K562 (cell line): ENCODE results near the gene GPX7.

Experiments used
- CTCF ChIP-seq, 3 experiments: IDR thresholded peaks in 2 of 3; conservative IDR thresholded peaks in 1 of 3; 2 replicates each; pipeline ENCODE4 v1.5.1; 2011 to 2012; ENCODE audit warnings: low read length in 3 of 3, mild to moderate bottlenecking in 3 of 3, control low read depth in 2 of 3, improper control_type of control experiment in 1 of 3, inconsistent platforms in 1 of 3, low read depth in 1 of 3, mixed read lengths in 1 of 3, moderate library complexity in 1 of 3; ENCODE audit not compliant: insufficient read depth in 2 of 3
- DNMT1 ChIP-seq: fragments of 450-650 bp; IDR thresholded peaks from 2 replicates; pipeline ENCODE4 v1.6.1; 2016; ENCODE audit warnings: antibody characterized with exemption, mild to moderate bottlenecking
- E2F1 ChIP-seq: sonication (generic); formaldehyde crosslinking; IDR thresholded peaks from 2 replicates; pipeline ENCODE4 v1.8.1; 2023; ENCODE audit warnings: mild to moderate bottlenecking, missing genetic modification reagents, moderate library complexity
- HNRNPLL ChIP-seq: fragments of 200-400 bp; formaldehyde crosslinking; IDR thresholded peaks from 2 replicates; pipeline ENCODE4 v1.6.1; 2017; ENCODE audit warnings: low read length, low read depth, mild to moderate bottlenecking; ENCODE audit not compliant: poor library complexity, severe bottlenecking
- MEIS2 ChIP-seq: fragments of 450-650 bp; IDR thresholded peaks from 2 replicates; pipeline ENCODE4 v1.6.1; 2014; ENCODE audit warnings: mild to moderate bottlenecking; ENCODE audit not compliant: partially characterized antibody
- PCBP2 ChIP-seq: fragments of 200-400 bp; formaldehyde crosslinking; IDR thresholded peaks from 2 replicates; pipeline ENCODE4 v1.6.1; 2018; ENCODE audit warnings: low read length, low read depth, mild to moderate bottlenecking, moderate library complexity; ENCODE audit not compliant: poor library complexity, severe bottlenecking
- SMARCE1 ChIP-seq: fragments of 450-650 bp; IDR thresholded peaks from 2 replicates; pipeline ENCODE4 v1.7.1; 2016; ENCODE audit warnings: mild to moderate bottlenecking
- STAT6 ChIP-seq: sonication (generic); formaldehyde crosslinking; IDR thresholded peaks from 2 replicates; pipeline ENCODE4 v1.8.1; 2023; ENCODE audit warnings: mild to moderate bottlenecking, missing genetic modification reagents
- TAF1 ChIP-seq: IDR thresholded peaks from 2 replicates; pipeline ENCODE4 v1.6.1; 2011; ENCODE audit warnings: mild to moderate bottlenecking, low read length, moderate library complexity; ENCODE audit not compliant: insufficient read depth, control insufficient read depth, severe bottlenecking; ENCODE audit errors: extremely low read depth
- ZNF217 ChIP-seq: sonication (generic); formaldehyde crosslinking; IDR thresholded peaks from 2 replicates; pipeline ENCODE4 v1.8.0; 2022; ENCODE audit warnings: mild to moderate bottlenecking, missing genetic modification reagents

- no peak for TF ChIP-seq CTCF (IDR thresholded peaks at IDR 0.05 in 2 of 3, conservative IDR thresholded peaks at IDR 0.05 in 1 of 3; ENCODE audit: insufficient read depth in 2 of 3, low read depth in 1 of 3, low read length in 3 of 3)
- no peak for TF ChIP-seq ZNF217 (CRISPR knock-in tag)
- no peak for TF ChIP-seq STAT6
- TF ChIP-seq DNMT1, result no peak
- TF ChIP-seq HNRNPLL, result no peak
- no peak for TF ChIP-seq TAF1
- no peak for TF ChIP-seq PCBP2
- no peak for TF ChIP-seq MEIS2
- TF ChIP-seq E2F1 (CRISPR knock-in tag), result no peak
- no peak for TF ChIP-seq SMARCE1
Observed at GRCh38 chr1:52657702-52658101, 55.5 kb downstream of the GPX7 start.
